Liver (tissue), 9 donors: ENCODE measurements around the gene SMYD3. TPM values are rescaled to one million over a fixed set of nuclear protein-coding genes. Genes with fewer than 3 reads are reported as not detected.

Experiments
- DNase-seq: peaks from one replicate; pipeline ENCODE4 v3.0.0-alpha.2; 2017; ENCODE audit warnings: low spot score
- H3K27ac ChIP-seq, 2 donors: one replicate each; pipeline ENCODE4 v1.7.0; 2013; ENCODE audit warnings: inconsistent platforms in 2 of 2, low read length in 2 of 2, control low read depth in 1 of 2, low read depth in 1 of 2, mild to moderate bottlenecking in 1 of 2
- H3K27me3 ChIP-seq, 4 donors: one replicate each; pipeline versions ENCODE4 v1.6.1 to v1.7.0; 2013; ENCODE audit warnings: low read length in 3 of 4, inconsistent platforms in 1 of 4, mild to moderate bottlenecking in 1 of 4, moderate library complexity in 1 of 4; ENCODE audit not compliant: control insufficient read depth in 4 of 4, insufficient read depth in 4 of 4
- H3K36me3 ChIP-seq, 4 donors: one replicate each; pipeline versions ENCODE4 v1.6.1 to v1.7.0; 2013; ENCODE audit warnings: low read length in 3 of 4, mild to moderate bottlenecking in 3 of 4, low read depth in 1 of 4, moderate library complexity in 1 of 4; ENCODE audit not compliant: control insufficient read depth in 4 of 4, insufficient read depth in 3 of 4
- H3K4me1 ChIP-seq, 4 donors: one replicate each; pipeline versions ENCODE4 v1.6.1 to v1.7.0; 2013; ENCODE audit warnings: low read length in 3 of 4, mild to moderate bottlenecking in 3 of 4, moderate library complexity in 1 of 4; ENCODE audit not compliant: control insufficient read depth in 4 of 4, insufficient read depth in 4 of 4
- H3K4me3 ChIP-seq, 3 donors: one replicate each; pipeline versions ENCODE4 v1.6.1 to v1.7.0; 2013; ENCODE audit warnings: low read length in 3 of 3, control low read depth in 1 of 3, low read depth in 1 of 3, mild to moderate bottlenecking in 1 of 3
- H3K9ac ChIP-seq, 2 donors: one replicate each; pipeline ENCODE4 v1.7.0; 2013; ENCODE audit warnings: low read length in 2 of 2, mild to moderate bottlenecking in 2 of 2, moderate library complexity in 2 of 2, control low read depth in 1 of 2, low read depth in 1 of 2
- H3K9me3 ChIP-seq, 4 donors: one replicate each; pipeline versions ENCODE4 v1.6.1 to v1.7.0; 2013; ENCODE audit warnings: low read length in 3 of 4; ENCODE audit not compliant: control insufficient read depth in 4 of 4
- ATF3 ChIP-seq: IDR thresholded peaks from 2 replicates; pipeline ENCODE4 v1.6.1; 2016; ENCODE audit warnings: antibody characterized with exemption
- FOXA2 ChIP-seq: IDR thresholded peaks from 2 replicates; pipeline ENCODE4 v1.6.1; 2016; ENCODE audit warnings: antibody characterized with exemption
- GABPA ChIP-seq, 2 donors: IDR thresholded peaks in 1 of 2; conservative IDR thresholded peaks in 1 of 2; 2 replicates each; pipeline ENCODE4 v1.6.1; 2016; ENCODE audit warnings: antibody characterized with exemption in 2 of 2, mild to moderate bottlenecking in 1 of 2, moderate library complexity in 1 of 2
- HNF4A ChIP-seq, 2 donors: conservative IDR thresholded peaks; 2 replicates each; pipeline ENCODE4 v1.6.1; 2016; ENCODE audit warnings: antibody characterized with exemption in 2 of 2, mild to moderate bottlenecking in 2 of 2
- HNF4G ChIP-seq: IDR thresholded peaks from 2 replicates; pipeline ENCODE4 v1.6.1; 2016; ENCODE audit warnings: antibody characterized with exemption
- JUND ChIP-seq, 2 donors: IDR thresholded peaks; 2 replicates each; pipeline ENCODE4 v1.6.1; 2016; ENCODE audit warnings: antibody characterized with exemption in 2 of 2
- MAX ChIP-seq: IDR thresholded peaks from 2 replicates; pipeline ENCODE4 v1.6.1; 2016; ENCODE audit warnings: antibody characterized with exemption
- NR2F2 ChIP-seq: IDR thresholded peaks from 2 replicates; pipeline ENCODE4 v1.6.1; 2016; ENCODE audit warnings: antibody characterized with exemption
- REST ChIP-seq: IDR thresholded peaks from 2 replicates; pipeline ENCODE4 v1.6.1; 2016; ENCODE audit warnings: antibody characterized with exemption, mild to moderate bottlenecking
- RXRA ChIP-seq, 2 donors: IDR thresholded peaks; 2 replicates each; pipeline ENCODE4 v1.6.1; 2017 to 2018; ENCODE audit warnings: antibody characterized with exemption in 2 of 2, mild to moderate bottlenecking in 1 of 2
- SP1 ChIP-seq: IDR thresholded peaks from 2 replicates; pipeline ENCODE4 v1.6.1; 2018; ENCODE audit warnings: antibody characterized with exemption, mild to moderate bottlenecking
- TAF1 ChIP-seq: conservative IDR thresholded peaks from 2 replicates; pipeline ENCODE4 v1.6.1; 2016; ENCODE audit warnings: antibody characterized with exemption, mild to moderate bottlenecking
- YY1 ChIP-seq: IDR thresholded peaks from 2 replicates; pipeline ENCODE4 v1.6.1; 2016; ENCODE audit warnings: antibody characterized with exemption, mild to moderate bottlenecking
- ZBTB33 ChIP-seq: IDR thresholded peaks from 2 replicates; pipeline ENCODE4 v1.6.1; 2016; ENCODE audit warnings: antibody characterized with exemption
- WGBS: extraction: QIAGEN DNeasy Blood & Tissue Kit; methylation state at CpG from one replicate; pipeline ENCODE4 v1.1.7; 2013; 5-methylcytosine and 5-hydroxymethylcytosine counted together
- polyA plus RNA-seq, 2 donors: library from polyadenylated mRNA; stranded (reverse) in 1 of 2; unstranded in 1 of 2; fragments of 200-250 nt in 1 of 2; fragments of >200 nt in 1 of 2; fragmentation: Nextera tagmentation in 1 of 2; extraction: Ambion mirVana in 1 of 2; gene quantifications; one replicate each; pipeline versions ENCODE4 v1.2.1 to v1.2.3, GENCODE V29; 2013 to 2015
- total RNA-seq, 2 donors: library from RNA; depleted of rRNA; stranded (reverse); fragments of >200 nt; gene quantifications; one replicate each; pipeline ENCODE4 v1.2.3, GENCODE V29; 2014
- donor health status: healthy.
- donor health status: healthy.
- donor health status: healthy.
- donor health status: healthy.
- donor health status: healthy.

The SMYD3 gene
- total and polyA plus RNA-seq, 4 donors = 3.1 to 9.1 (median 8.0) TPM

GRCh38 chr1:246064891-246065290, 442.2 kb downstream of the SMYD3 start:
- H3K27me3 ChIP-seq = no peaks in the 10 kb centered on the region
- no peaks in the 10 kb centered on the region for H3K4me1 ChIP-seq
- TF ChIP-seq JUND (IDR thresholded peaks at IDR 0.05) (no peak), MAX (no peak)
- no peaks in the 10 kb centered on the region for H3K9me3 ChIP-seq
- WGBS = 87% methylated on average over 3 of the region's 3 CpGs
- no peak overlapping the region for H3K27ac ChIP-seq
- DNase-seq = no peak
- no peaks in the 10 kb centered on the region for H3K36me3 ChIP-seq
- no peak overlapping the region for H3K9ac ChIP-seq
- H3K4me3 ChIP-seq = no peak overlapping the region

GRCh38 chr1:246063013-246063616, 444.0 kb downstream of the SMYD3 start:
- no peak overlapping the region for H3K4me3 ChIP-seq
- H3K4me1 ChIP-seq = no peaks in the 10 kb centered on the region
- H3K27ac ChIP-seq = no peak overlapping the region
- H3K36me3 ChIP-seq = no peaks in the 10 kb centered on the region
- no peaks in the 10 kb centered on the region for H3K27me3 ChIP-seq
- H3K9me3 ChIP-seq = no peaks in the 10 kb centered on the region
- 91% methylated on average over 5 of the region's 5 CpGs for WGBS
- no peak for DNase-seq
- TF ChIP-seq RXRA (IDR thresholded peaks at IDR 0.05) (no peak), TAF1 (no peak), SP1 (no peak), HNF4G (no peak), FOXA2 (no peak)
- H3K9ac ChIP-seq = no peak overlapping the region

GRCh38 chr1:246058466-246058865, 448.6 kb downstream of the SMYD3 start:
- H3K4me3 ChIP-seq = no peak overlapping the region
- no peaks in the 10 kb centered on the region for H3K27me3 ChIP-seq
- no peak overlapping the region for H3K9ac ChIP-seq
- no peak for DNase-seq
- no peaks in the 10 kb centered on the region for H3K36me3 ChIP-seq
- no peaks in the 10 kb centered on the region for H3K4me1 ChIP-seq
- H3K9me3 ChIP-seq = no peaks in the 10 kb centered on the region
- no peak overlapping the region for H3K27ac ChIP-seq
- WGBS = 79% methylated on average over 3 of the region's 3 CpGs
- no peak for TF ChIP-seq MAX
- TF ChIP-seq HNF4A (conservative IDR thresholded peaks at IDR 0.05) = no peak
- no peak for TF ChIP-seq YY1

GRCh38 chr1:246052603-246053002, 454.5 kb downstream of the SMYD3 start:
- H3K27ac ChIP-seq = no peak overlapping the region
- H3K4me1 ChIP-seq = no peaks in the 10 kb centered on the region
- no peak overlapping the region for H3K9ac ChIP-seq
- H3K9me3 ChIP-seq = no peaks in the 10 kb centered on the region
- TF ChIP-seq ZBTB33 (no peak), ATF3 (no peak), GABPA (IDR thresholded peaks at IDR 0.05 in 1 of 2, conservative IDR thresholded peaks at IDR 0.05 in 1 of 2) (no peak), MAX (no peak), YY1 (no peak), NR2F2 (no peak), REST (no peak)
- H3K4me3 ChIP-seq = no peak overlapping the region
- DNase-seq = no peak
- 92% methylated on average over 2 of the region's 2 CpGs for WGBS
- no peaks in the 10 kb centered on the region for H3K36me3 ChIP-seq
- H3K27me3 ChIP-seq = no peaks in the 10 kb centered on the region
